DOHH2 (cell line): Measurements from ENCODE around the gene KCNK15.
A peak's percentile ranks its signal among the peaks of the same experiment; 100 is the strongest.

Experiments used
- H3F3A ChIP-seq: fragments of 200-600 bp; sonication (generic), shearing (Covaris generic); 2 replicates; pipeline ENCODE4 v1.6.0; 2016; ENCODE audit warnings: antibody characterized with exemption, mild to moderate bottlenecking; ENCODE audit not compliant: control insufficient read depth, insufficient read depth
- H3K27ac ChIP-seq: fragments of 200-600 bp; sonication (generic); 2 replicates; pipeline ENCODE4 v1.5.1; 2014; ENCODE audit warnings: low read depth, mild to moderate bottlenecking, low read length, moderate library complexity
- H3K27me3 ChIP-seq: fragments of 200-600 bp; sonication (generic); 2 replicates; pipeline ENCODE4 v1.6.1; 2014; ENCODE audit warnings: mild to moderate bottlenecking, low read length, mixed read lengths; ENCODE audit not compliant: control insufficient read depth
- H3K36me3 ChIP-seq: fragments of 200-600 bp; sonication (generic); 2 replicates; pipeline ENCODE4 v1.6.1; 2014; ENCODE audit warnings: mild to moderate bottlenecking, low read length, moderate library complexity, mixed read lengths; ENCODE audit not compliant: control insufficient read depth
- H3K4me1 ChIP-seq: fragments of 200-600 bp; sonication (generic); 2 replicates; pipeline ENCODE4 v1.6.1; 2014; ENCODE audit warnings: mild to moderate bottlenecking, low read length, mixed read lengths; ENCODE audit not compliant: control insufficient read depth
- H3K4me2 ChIP-seq: fragments of 200-600 bp; sonication (generic); 2 replicates; pipeline ENCODE4 v1.6.0; 2014; ENCODE audit warnings: mild to moderate bottlenecking, low read length, moderate library complexity
- H3K4me3 ChIP-seq: fragments of 200-600 bp; sonication (generic); 2 replicates; pipeline ENCODE4 v1.5.1; 2014; ENCODE audit warnings: mild to moderate bottlenecking, low read length, mixed read lengths
- H3K79me2 ChIP-seq: fragments of 200-600 bp; sonication (generic); 2 replicates; pipeline ENCODE4 v1.6.1; 2014; ENCODE audit warnings: mild to moderate bottlenecking, low read length, mixed read lengths; ENCODE audit not compliant: control insufficient read depth
- H3K9me2 ChIP-seq: fragments of 200-600 bp; sonication (generic); replicated peaks from 2 replicates; pipeline ENCODE4 v1.6.1; 2014; ENCODE audit warnings: mild to moderate bottlenecking, low read length, mixed read lengths; ENCODE audit not compliant: control insufficient read depth
- H3K9me3 ChIP-seq: fragments of 200-600 bp; sonication (generic); 2 replicates; pipeline ENCODE4 v1.6.1; 2014; ENCODE audit warnings: antibody characterized with exemption, low read length, mixed read lengths; ENCODE audit not compliant: control insufficient read depth, insufficient read depth
- H4K20me1 ChIP-seq: fragments of 200-600 bp; sonication (generic); 2 replicates; pipeline ENCODE4 v1.6.0; 2014; ENCODE audit warnings: low read depth, mild to moderate bottlenecking, antibody characterized with exemption, low read length, moderate library complexity; ENCODE audit not compliant: control insufficient read depth, insufficient read depth
- EZH2phosphoT487 ChIP-seq: fragments of 200-600 bp; sonication (generic); IDR thresholded peaks from 2 replicates; pipeline ENCODE4 v1.6.1; 2017; ENCODE audit warnings: borderline replicate concordance, mild to moderate bottlenecking, antibody characterized with exemption, low read length, moderate library complexity, mixed read lengths
- TF ChIP-seq, protein P1 (sequence below): fragments of 200-600 bp; sonication (generic); IDR thresholded peaks from one replicate; pipeline ENCODE4 v1.5.1; 2014; ENCODE audit warnings: antibody characterized with exemption, mild to moderate bottlenecking, low read depth, low read length; ENCODE audit not compliant: poor library complexity, severe bottlenecking

Gene KCNK15

DNA sequence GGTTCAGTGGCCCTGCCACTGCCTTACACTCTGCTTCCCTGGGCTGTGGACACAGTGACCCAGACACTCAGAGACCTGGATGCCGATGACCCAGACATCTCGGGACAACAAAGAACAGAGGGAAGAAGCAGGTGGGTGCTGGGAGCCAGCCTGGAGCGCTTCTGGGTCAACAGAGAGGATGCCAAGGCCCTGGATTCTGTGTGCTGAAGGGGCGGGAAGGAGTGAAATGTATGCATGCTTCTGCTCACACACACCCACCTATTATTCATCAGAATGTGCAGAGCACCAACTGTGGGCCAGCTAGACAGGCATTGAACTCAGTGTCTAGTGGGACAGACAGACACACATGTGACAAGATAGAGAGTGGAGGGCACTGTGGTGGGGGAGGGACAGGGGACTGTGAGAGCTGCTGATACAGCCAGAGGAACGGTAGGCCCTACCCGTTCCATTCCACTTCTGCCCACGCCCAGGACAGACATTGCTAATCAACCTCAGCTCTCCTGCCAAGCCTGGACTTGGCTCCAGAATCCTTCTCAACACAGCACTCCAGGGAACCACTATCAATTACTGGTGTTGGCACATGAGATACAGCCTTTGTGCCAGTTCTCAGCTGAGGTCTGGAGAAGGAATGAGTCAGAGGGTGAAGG, 20.2 kb downstream of the KCNK15 start:
- Histone ChIP-seq H3K27ac (no peak overlapping the region), H3K4me2 (no peak overlapping the region), H3K9me3 (no peaks in the 10 kb centered on the region), H3K27me3 (no peaks in the 10 kb centered on the region; the same call in 1 of the 2 replicates), H3F3A (peaks cover 3% of the 10 kb centered on the region; the same call in 1 of the 2 replicates), H3K9me2 (no peaks in the 10 kb centered on the region), H4K20me1 (no peaks in the 10 kb centered on the region), H3K36me3 (no peaks in the 10 kb centered on the region), H3K4me3 (no peak overlapping the region), H3K79me2 (no peaks in the 10 kb centered on the region), H3K4me1 (peaks cover 21% of the 10 kb centered on the region)
- TF ChIP-seq, protein P1, sequence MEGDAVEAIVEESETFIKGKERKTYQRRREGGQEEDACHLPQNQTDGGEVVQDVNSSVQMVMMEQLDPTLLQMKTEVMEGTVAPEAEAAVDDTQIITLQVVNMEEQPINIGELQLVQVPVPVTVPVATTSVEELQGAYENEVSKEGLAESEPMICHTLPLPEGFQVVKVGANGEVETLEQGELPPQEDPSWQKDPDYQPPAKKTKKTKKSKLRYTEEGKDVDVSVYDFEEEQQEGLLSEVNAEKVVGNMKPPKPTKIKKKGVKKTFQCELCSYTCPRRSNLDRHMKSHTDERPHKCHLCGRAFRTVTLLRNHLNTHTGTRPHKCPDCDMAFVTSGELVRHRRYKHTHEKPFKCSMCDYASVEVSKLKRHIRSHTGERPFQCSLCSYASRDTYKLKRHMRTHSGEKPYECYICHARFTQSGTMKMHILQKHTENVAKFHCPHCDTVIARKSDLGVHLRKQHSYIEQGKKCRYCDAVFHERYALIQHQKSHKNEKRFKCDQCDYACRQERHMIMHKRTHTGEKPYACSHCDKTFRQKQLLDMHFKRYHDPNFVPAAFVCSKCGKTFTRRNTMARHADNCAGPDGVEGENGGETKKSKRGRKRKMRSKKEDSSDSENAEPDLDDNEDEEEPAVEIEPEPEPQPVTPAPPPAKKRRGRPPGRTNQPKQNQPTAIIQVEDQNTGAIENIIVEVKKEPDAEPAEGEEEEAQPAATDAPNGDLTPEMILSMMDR = no peak
- no peak for TF ChIP-seq EZH2phosphoT487

DNA sequence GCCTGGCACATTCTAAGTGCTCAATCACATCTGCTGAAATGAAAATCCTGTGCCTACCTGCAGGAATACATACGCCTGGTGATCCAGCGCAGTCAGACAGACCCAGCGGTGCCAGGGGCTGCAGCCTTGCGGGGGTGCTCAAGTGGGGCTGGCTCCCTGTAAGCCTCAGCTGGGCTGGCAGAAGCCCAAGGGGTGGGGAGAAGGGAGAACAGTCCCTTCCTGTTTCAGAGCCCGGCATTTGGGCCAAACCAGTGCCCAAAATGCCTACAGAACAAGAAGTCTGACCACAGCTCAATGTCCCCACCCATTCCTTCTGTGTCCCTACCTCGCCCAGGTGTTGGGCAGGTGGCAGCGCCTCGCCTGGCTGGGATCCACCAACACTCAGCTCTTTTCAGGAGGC, 22.6 kb downstream of the KCNK15 start:
- H4K20me1 ChIP-seq = no peaks in the 10 kb centered on the region
- TF ChIP-seq, protein P1 = no peak
- no peak overlapping the region for H3K4me3 ChIP-seq
- no peak overlapping the region for H3K4me2 ChIP-seq
- H3K9me3 ChIP-seq = no peaks in the 10 kb centered on the region
- peaks cover 22% of the 10 kb centered on the region for H3K4me1 ChIP-seq
- no peaks in the 10 kb centered on the region for H3K79me2 ChIP-seq
- no peaks in the 10 kb centered on the region for H3K36me3 ChIP-seq
- H3K9me2 ChIP-seq = no peaks in the 10 kb centered on the region
- peaks cover 3% of the 10 kb centered on the region; the same call in 1 of the 2 replicates for H3F3A ChIP-seq
- H3K27ac ChIP-seq = no peak overlapping the region
- H3K27me3 ChIP-seq = no peaks in the 10 kb centered on the region; the same call in 1 of the 2 replicates

- H3K27me3 ChIP-seq = no peaks in the 10 kb centered on the region; the same call in 1 of the 2 replicates
- TF ChIP-seq, protein P1 = no peak
- H3K27ac ChIP-seq = no peak overlapping the region
- no peaks in the 10 kb centered on the region for H4K20me1 ChIP-seq
- H3K79me2 ChIP-seq = no peaks in the 10 kb centered on the region
- H3K36me3 ChIP-seq = no peaks in the 10 kb centered on the region
- peaks cover 22% of the 10 kb centered on the region for H3K4me1 ChIP-seq
- H3K4me2 ChIP-seq = peak overlapping the region; percentile 27
- H3K4me3 ChIP-seq = no peak overlapping the region
- H3K9me2 ChIP-seq = no peaks in the 10 kb centered on the region
- peaks cover 3% of the 10 kb centered on the region; the same call in 1 of the 2 replicates for H3F3A ChIP-seq
- H3K9me3 ChIP-seq = no peaks in the 10 kb centered on the region
Observed at GRCh38 chr20:44768854-44769480, 23.3 kb downstream of the KCNK15 start.
